ENCODE measurements around the gene EVA1C. TPM values are rescaled to one million over a fixed set of nuclear protein-coding genes. Genes with fewer than 3 reads are reported as not detected.

The EVA1C gene
- polyA plus RNA-seq, 1 donor from 2014 or later: 2.1 TPM

- H2AFZ ChIP-seq (ENCODE audit: low read depth, low read length): no peak overlapping the region
- no peaks in the 10 kb centered on the region for H3F3A ChIP-seq (ENCODE audit: insufficient read depth, low read length, poor library complexity, severe bottlenecking)
- TF ChIP-seq EP300 (conservative IDR thresholded peaks at IDR 0.05; ENCODE audit: poor library complexity, severe bottlenecking): no peak
- TF ChIP-seq POLR2AphosphoS5 (IDR thresholded peaks at IDR 0.05): no peak
- TF ChIP-seq MXI1 (conservative IDR thresholded peaks at IDR 0.05; ENCODE audit: poor library complexity, severe bottlenecking): no peak
- TF ChIP-seq RAD21 (conservative IDR thresholded peaks at IDR 0.05): no peak
- no peak for TF ChIP-seq SMC3 (conservative IDR thresholded peaks at IDR 0.05; ENCODE audit: poor library complexity)
- no peak for TF ChIP-seq CTCF (IDR thresholded peaks at IDR 0.05; ENCODE audit: poor library complexity, severe bottlenecking)
- no peak for TF ChIP-seq REST (IDR thresholded peaks at IDR 0.05; ENCODE audit: borderline replicate concordance)
- TF ChIP-seq TAF1 (IDR thresholded peaks at IDR 0.05; ENCODE audit: low read depth): no peak
- no peak overlapping the region for H3K9ac ChIP-seq (ENCODE audit: low read length)
- H3K79me2 ChIP-seq (replicated peaks; ENCODE audit: insufficient read depth, low read length): no peaks in the 10 kb centered on the region
- H3K9me3 ChIP-seq (ENCODE audit: low read length): no peaks in the 10 kb centered on the region
- H4K20me1 ChIP-seq (ENCODE audit: insufficient read depth): no peaks in the 10 kb centered on the region
- H3K4me2 ChIP-seq (ENCODE audit: low read length): no peak overlapping the region
- peaks cover 65% of the 10 kb centered on the region for H3K27me3 ChIP-seq (ENCODE audit: insufficient read depth, low read depth, low read length)
- H3K4me3 ChIP-seq (ENCODE audit: low read length): no peak overlapping the region
- H3K36me3 ChIP-seq (ENCODE audit: insufficient read depth, low read length): no peaks in the 10 kb centered on the region
- H3K9me2 ChIP-seq (ENCODE audit: insufficient read depth, low read length): no peaks in the 10 kb centered on the region
- no peak overlapping the region for H3K27ac ChIP-seq (ENCODE audit: low read length)
Measured at GRCh38 chr21:32413697-32414578, 1.4 kb downstream of the EVA1C start.

GRCh38 chr21:32414579-32415358 is 2.3 kb downstream of the EVA1C start:
- no peak overlapping the region for H3K9ac ChIP-seq (ENCODE audit: low read length)
- no peak overlapping the region for H3K4me3 ChIP-seq (ENCODE audit: low read length)
- no peaks in the 10 kb centered on the region for H3F3A ChIP-seq (ENCODE audit: insufficient read depth, low read length, poor library complexity, severe bottlenecking)
- no peak for TF ChIP-seq POLR2AphosphoS5 (IDR thresholded peaks at IDR 0.05)
- H3K36me3 ChIP-seq (ENCODE audit: insufficient read depth, low read length): no peaks in the 10 kb centered on the region
- H3K9me3 ChIP-seq (ENCODE audit: low read length): no peaks in the 10 kb centered on the region
- peaks cover 56% of the 10 kb centered on the region for H3K27me3 ChIP-seq (ENCODE audit: insufficient read depth, low read depth, low read length)
- H3K79me2 ChIP-seq (replicated peaks; ENCODE audit: insufficient read depth, low read length): no peaks in the 10 kb centered on the region
- H3K27ac ChIP-seq (ENCODE audit: low read length): no peak overlapping the region
- H3K9me2 ChIP-seq (ENCODE audit: insufficient read depth, low read length): no peaks in the 10 kb centered on the region
- H2AFZ ChIP-seq (ENCODE audit: low read depth, low read length): no peak overlapping the region
- no peak overlapping the region for H3K4me2 ChIP-seq (ENCODE audit: low read length)
- no peaks in the 10 kb centered on the region for H4K20me1 ChIP-seq (ENCODE audit: insufficient read depth)
